HepG2 (cell line): ENCODE data around the gene DUSP16. TPM values are rescaled to one million over a fixed set of nuclear protein-coding genes. Genes with fewer than 3 reads are reported as not detected.

Experiments
- ATAC-seq: fragments of 200-7000 bp; cut with Tn5 transposase; 3 replicates; pipeline ENCODE4 v1.9.1; 2020; ENCODE audit warnings: mild to moderate bottlenecking, moderate library complexity
- BruUV-seq: library from RNA; stranded (reverse); fragments of 400-500 nt; replicated peaks from 2 replicates; lab custom pipeline; 2021; lab: Mats Ljungman, UMichigan
- CTCF ChIA-PET: fragments of 300-600 bp; formaldehyde crosslinking; extraction: SDS; loops from one replicate; lab custom pipeline; 2021; ENCODE audit warnings: low total read pairs, inconsistent platforms, low intra/inter-chr PET ratio; lab: Yijun Ruan, JAX
- POLR2A ChIA-PET: fragments of 350-600 bp; sonication (Branson Sonifier 250); formaldehyde crosslinking; loops from one replicate; lab custom pipeline; 2020; ENCODE audit warnings: antibody characterized with exemption, inconsistent platforms; lab: Yijun Ruan, JAX
- DNase-seq: peaks from one replicate; pipeline ENCODE4 v3.0.0-alpha.2; 2015; ENCODE audit warnings: low spot score
- FAIRE-seq: peaks from 3 replicates; lab custom pipeline; 2011; peaks lifted over from hg19 to GRCh38; lab: Jason Lieb, UNC
- H2AFZ ChIP-seq: one replicate; pipeline ENCODE4 v1.6.1; 2011; ENCODE audit warnings: low read length, inconsistent platforms
- H3K27ac ChIP-seq: fragments of 300-600 bp; 3 replicates; pipeline ENCODE4 v1.8.0; 2011; ENCODE audit warnings: mixed run types, mild to moderate bottlenecking, mixed read lengths, low read length, inconsistent platforms; ENCODE audit not compliant: insufficient read depth; ENCODE audit errors: extremely low read length
- H3K27me3 ChIP-seq, 2 experiments: fragments of 200-600 bp in 1 of 2; 2 replicates in 1 of 2; 3 replicates in 1 of 2; pipeline versions ENCODE4 v1.6.0 to v1.8.0; 2011; ENCODE audit warnings: low read length in 2 of 2, mild to moderate bottlenecking in 2 of 2, moderate library complexity in 2 of 2, inconsistent platforms in 1 of 2; ENCODE audit not compliant: insufficient read depth in 2 of 2, control insufficient read depth in 1 of 2
- H3K36me3 ChIP-seq, 2 experiments: fragments of 200-600 bp in 1 of 2; replicated peaks in 1 of 2; 2 replicates in 1 of 2; 3 replicates in 1 of 2; pipeline versions ENCODE4 v1.5.1 to v1.8.0; 2011; ENCODE audit warnings: low read length in 2 of 2, inconsistent platforms in 1 of 2; ENCODE audit not compliant: insufficient read depth in 2 of 2, control insufficient read depth in 1 of 2
- H3K4me1 ChIP-seq: 2 replicates; pipeline ENCODE4 v1.5.1; 2012; ENCODE audit warnings: low read length, inconsistent platforms; ENCODE audit not compliant: insufficient read depth
- H3K4me2 ChIP-seq: 2 replicates; pipeline ENCODE4 v1.6.0; 2011; ENCODE audit warnings: low read depth, low read length, inconsistent platforms
- H3K4me3 ChIP-seq, 3 experiments: fragments of 200-600 bp in 1 of 3; sonication (generic), shearing (Covaris generic) in 1 of 3; replicated peaks in 1 of 3; 2 replicates each; pipeline ENCODE4 v1.5.1; 2011 to 2016; ENCODE audit warnings: low read length in 3 of 3, inconsistent platforms in 2 of 3, low read depth in 2 of 3, mild to moderate bottlenecking in 2 of 3, control low read depth in 1 of 3, mixed read lengths in 1 of 3; ENCODE audit not compliant: insufficient read depth in 1 of 3
- H3K79me2 ChIP-seq: one replicate; pipeline ENCODE4 v1.6.1; 2011; ENCODE audit warnings: low read length, inconsistent platforms; ENCODE audit not compliant: insufficient read depth
- H3K9ac ChIP-seq: 2 replicates; pipeline ENCODE4 v1.6.0; 2011; ENCODE audit warnings: mild to moderate bottlenecking, low read depth, low read length, inconsistent platforms; ENCODE audit not compliant: insufficient read depth
- H3K9me3 ChIP-seq: 2 replicates; pipeline ENCODE4 v1.5.1; 2012; ENCODE audit warnings: mild to moderate bottlenecking, low read length
- H4K20me1 ChIP-seq: 2 replicates; pipeline ENCODE4 v1.6.0; 2011; ENCODE audit warnings: inconsistent platforms, mild to moderate bottlenecking, low read length, moderate library complexity; ENCODE audit not compliant: insufficient read depth
- HMG20B ChIP-seq: conservative IDR thresholded peaks from 2 replicates; pipeline ENCODE4 v1.6.1; 2016; ENCODE audit warnings: missing genetic modification reagents, missing compliant biosample characterization
- NFATC3 ChIP-seq: sonication (generic); formaldehyde crosslinking; IDR thresholded peaks from 2 replicates; pipeline ENCODE4 v1.5.1; 2020; ENCODE audit warnings: mild to moderate bottlenecking, missing genetic modification reagents
- SPEN ChIP-seq: sonication (generic); formaldehyde crosslinking; IDR thresholded peaks from 2 replicates; pipeline ENCODE4 v1.5.1; 2020; ENCODE audit warnings: low read depth, mild to moderate bottlenecking, missing genetic modification reagents
- ZBTB7B ChIP-seq: sonication (generic); formaldehyde crosslinking; IDR thresholded peaks from 2 replicates; pipeline ENCODE4 v1.4.0; 2020; ENCODE audit warnings: missing genetic modification reagents
- ZKSCAN1 ChIP-seq: fragments of 150-350 bp; IDR thresholded peaks from 2 replicates; pipeline ENCODE4 v1.6.1; 2014; ENCODE audit warnings: low read length
- ZNF337 ChIP-seq: sonication (generic); formaldehyde crosslinking; IDR thresholded peaks from 2 replicates; pipeline ENCODE4 v1.5.1; 2020; ENCODE audit warnings: missing genetic modification reagents, low read depth, mild to moderate bottlenecking, borderline replicate concordance
- WGBS: methylation state at CpG from one replicate; pipeline ENCODE4 v1.1.6; 2017; ENCODE audit warnings: low lambda C conversion rate; 5-methylcytosine and 5-hydroxymethylcytosine counted together
- in situ Hi-C: cut with HindIII; loops from 2 replicates; pipeline ENCODE4 v1.10.0; 2017; ENCODE audit warnings: low pct_unique_long_range_greater_than_20kb; ENCODE audit not compliant: extremely low pct_ligation_motif_present
- intact Hi-C: fragments of 100-400 bp; cut with micrococcal nuclease; formaldehyde crosslinking; loops from one replicate; pipeline ENCODE4 v1.10.0; 2022; ENCODE audit not compliant: unreplicated experiment
- polyA plus RNA-seq, 8 experiments: library from polyadenylated mRNA; depleted of rRNA in 3 of 8; stranded (reverse) in 7 of 8; unstranded in 1 of 8; fragments of >200 nt; fragmentation: Illumina TruSeq in 4 of 8; extraction: Trizol in 4 of 8; gene quantifications; 2 replicates each; pipeline versions ENCODE4 v1.2.1 to v1.2.3, GENCODE V29; 2011 to 2016; ENCODE audit warnings: low read depth in 4 of 8, missing spikeins in 1 of 8, mixed read lengths in 1 of 8; ENCODE audit not compliant: insufficient read depth in 1 of 8
- total RNA-seq, 5 experiments: library from RNA; depleted of rRNA; stranded (reverse); fragments of >200 nt; fragmentation: Illumina TruSeq; extraction: Trizol; gene quantifications; 2 replicates each; pipeline ENCODE4 v1.2.3, GENCODE V29; 2016; ENCODE audit warnings: low read depth in 1 of 5

DUSP16 gene
- total and polyA plus RNA-seq, 2 of the 13 experiments (the other 11 are each of a cell fraction or from before 2014, with no cell fraction given), result 45.7 to 46.6 TPM

- CTCF ChIA-PET, result no interaction called here
- DNase-seq (no peak), FAIRE-seq (no peak), ATAC-seq (no peak)
- Histone ChIP-seq H3K4me3 (no peak overlapping the region), H3K79me2 (peaks cover 79% of the 10 kb centered on the region), H4K20me1 (peaks cover 8% of the 10 kb centered on the region; the same call in 1 of the 2 replicates), H2AFZ (no peak overlapping the region), H3K4me1 (peaks cover 31% of the 10 kb centered on the region), H3K9ac (no peak overlapping the region), H3K36me3 (peaks cover 12 to 49% of the 10 kb centered on the region in 2 experiments; a peak in 4 of 5 replicates), H3K9me3 (no peaks in the 10 kb centered on the region), H3K27ac (no peak overlapping the region), H3K4me2 (no peak overlapping the region), H3K27me3 (no peaks in the 10 kb centered on the region)
- TF ChIP-seq ZKSCAN1, result 0 out of 2 replicates have a peak, but pooled peaks have one; percentile 15
- no peak for TF ChIP-seq SPEN
- TF ChIP-seq NFATC3 (CRISPR knock-in tag), result no peak
- BruUV-seq, result no TSS peak
- intact Hi-C loops (no loop called here), in situ Hi-C loops (no loop called here)
- WGBS, result 98% methylated on average over 2 of the region's 2 CpGs
- POLR2A ChIA-PET, result no interaction called here
Measured at GRCh38 chr12:12510551-12510950, 52.1 kb downstream of the DUSP16 start.

GRCh38 chr12:12510141-12510540 is 52.5 kb downstream of the DUSP16 start:
- no peak overlapping the region for H3K27ac ChIP-seq
- POLR2A ChIA-PET, result no interaction called here
- no peak overlapping the region for H3K4me3 ChIP-seq
- no peak for DNase-seq
- H3K36me3 ChIP-seq, result peaks cover 12 to 46% of the 10 kb centered on the region in 2 experiments
- intact Hi-C loops (no loop called here), in situ Hi-C loops (no loop called here)
- 87% methylated on average over 2 of the region's 2 CpGs for WGBS
- no peaks in the 10 kb centered on the region for H3K27me3 ChIP-seq
- BruUV-seq, result no TSS peak
- FAIRE-seq, result no peak
- H2AFZ ChIP-seq, result no peak overlapping the region
- peaks cover 8% of the 10 kb centered on the region; the same call in 1 of the 2 replicates for H4K20me1 ChIP-seq
- peaks cover 35% of the 10 kb centered on the region for H3K4me1 ChIP-seq
- ATAC-seq, result no peak
- no peak overlapping the region for H3K9ac ChIP-seq
- peaks cover 84% of the 10 kb centered on the region for H3K79me2 ChIP-seq
- H3K4me2 ChIP-seq, result no peak overlapping the region
- TF ChIP-seq ZBTB7B (CRISPR knock-in tag) (no peak), ZNF337 (CRISPR knock-in tag) (no peak), HMG20B (CRISPR knock-in tag) (no peak)
- no peaks in the 10 kb centered on the region for H3K9me3 ChIP-seq
- CTCF ChIA-PET, result no interaction called here
